ENCODE results near the gene CUX1.
"Not testable (repeated sequence)": the region's sequence is repeated elsewhere in the genome, so short reads cannot be mapped to it uniquely, and the experiment has no call there.

The CUX1 gene

DNA sequence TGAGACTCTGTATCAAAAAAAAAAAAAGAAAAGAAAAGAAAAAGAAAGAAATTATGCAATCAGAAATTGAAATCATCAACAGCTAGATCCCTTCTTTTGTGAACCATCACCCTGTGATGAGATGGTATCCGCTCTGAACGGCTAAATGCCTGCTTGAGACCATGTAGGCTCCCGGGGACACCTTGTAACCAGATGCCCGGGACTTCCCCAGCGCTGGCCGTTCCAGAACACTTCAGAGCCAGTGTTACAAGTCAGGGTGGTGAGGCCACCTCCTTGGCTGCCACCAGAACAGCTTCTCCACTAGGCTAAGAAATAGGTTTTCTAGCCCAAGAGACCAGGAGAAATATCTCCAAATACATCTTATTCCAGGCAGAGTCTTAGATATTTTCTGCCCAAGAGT is 349.8 kb downstream of the CUX1 start:
- DNase-seq, result no peak

- no peak for DNase-seq
Measured at GRCh38 chr7:102169651-102170392, 352.4 kb downstream of the CUX1 start.

DNA sequence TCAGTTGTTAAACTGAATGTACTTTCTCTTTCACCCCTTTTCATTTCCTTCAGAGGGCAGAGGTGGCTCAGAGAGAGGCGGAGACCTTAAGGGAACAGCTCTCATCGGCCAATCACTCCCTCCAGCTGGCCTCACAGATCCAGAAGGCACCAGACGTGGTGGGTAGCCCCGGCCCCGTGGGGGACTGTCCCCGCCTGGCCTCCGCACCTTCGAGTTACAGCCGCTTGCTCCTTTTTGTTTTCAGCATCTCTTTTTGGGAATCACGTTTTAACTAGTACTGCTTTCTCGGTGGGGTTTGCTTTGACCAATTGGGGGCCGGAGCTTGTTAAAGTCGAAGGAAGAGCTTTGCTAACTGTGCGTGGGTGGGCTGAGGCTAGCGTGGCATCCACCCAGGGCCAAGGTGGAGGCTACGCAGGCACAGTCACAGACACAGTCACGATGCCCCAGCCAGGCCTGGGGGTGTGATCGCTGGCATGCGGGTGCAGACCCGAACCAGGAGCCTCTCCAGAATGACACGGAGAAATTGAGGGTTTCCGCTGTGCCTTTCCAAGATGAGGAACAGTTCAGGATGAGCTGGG is 353.1 kb downstream of the CUX1 start:
- DNase-seq, result no peak

DNA sequence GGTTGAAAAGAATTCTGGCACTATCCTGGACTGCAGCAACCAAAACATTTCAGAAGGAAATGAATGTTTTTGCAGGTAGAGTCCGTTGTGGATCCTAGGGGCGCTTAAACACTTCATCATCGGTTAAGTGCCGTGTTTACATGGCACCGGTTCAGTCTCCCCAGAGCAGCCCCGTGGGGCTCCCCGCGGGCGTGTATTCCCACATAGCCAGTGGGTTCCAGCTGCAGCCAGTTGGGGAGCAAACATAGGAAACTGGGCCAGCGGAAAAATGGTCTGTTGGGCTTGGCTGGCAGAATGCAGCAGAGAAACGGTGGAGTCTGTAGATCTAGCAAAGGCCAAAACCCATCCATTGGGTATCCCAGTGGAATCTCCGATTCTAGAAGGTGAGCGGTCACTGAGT is 356.2 kb downstream of the CUX1 start:
- no peak for DNase-seq

GRCh38 chr7:102175423-102176170 is 358.2 kb downstream of the CUX1 start:
- no peak for DNase-seq

DNA sequence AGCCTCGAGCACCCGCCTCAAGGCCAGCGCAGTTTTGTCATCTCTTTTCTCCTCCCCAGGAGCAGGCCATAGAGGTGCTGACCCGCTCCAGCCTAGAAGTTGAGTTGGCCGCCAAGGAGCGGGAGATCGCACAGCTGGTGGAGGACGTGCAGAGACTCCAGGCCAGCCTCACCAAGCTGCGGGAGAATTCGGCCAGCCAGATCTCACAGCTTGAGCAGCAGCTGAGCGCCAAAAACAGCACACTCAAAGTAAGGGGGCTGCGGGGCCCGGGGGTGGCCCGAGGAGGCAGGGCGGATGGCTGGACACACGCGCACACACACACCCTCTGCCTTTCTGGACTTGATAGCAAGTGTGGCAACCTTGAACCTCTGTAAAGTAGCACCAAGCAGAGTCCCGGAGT is 361.0 kb downstream of the CUX1 start:
- no peak for DNase-seq

GRCh38 chr7:102180727-102181126 is 363.3 kb downstream of the CUX1 start:
- no peak for DNase-seq

GRCh38 chr7:102181517-102181916 is 364.1 kb downstream of the CUX1 start:
- DNase-seq, result no peak

GRCh38 chr7:102182016-102182415 is 364.6 kb downstream of the CUX1 start:
- DNase-seq, result no peak

- not testable (repeated sequence) for DNase-seq
Measured at GRCh38 chr7:102183848-102184247, 366.4 kb downstream of the CUX1 start.

DNA sequence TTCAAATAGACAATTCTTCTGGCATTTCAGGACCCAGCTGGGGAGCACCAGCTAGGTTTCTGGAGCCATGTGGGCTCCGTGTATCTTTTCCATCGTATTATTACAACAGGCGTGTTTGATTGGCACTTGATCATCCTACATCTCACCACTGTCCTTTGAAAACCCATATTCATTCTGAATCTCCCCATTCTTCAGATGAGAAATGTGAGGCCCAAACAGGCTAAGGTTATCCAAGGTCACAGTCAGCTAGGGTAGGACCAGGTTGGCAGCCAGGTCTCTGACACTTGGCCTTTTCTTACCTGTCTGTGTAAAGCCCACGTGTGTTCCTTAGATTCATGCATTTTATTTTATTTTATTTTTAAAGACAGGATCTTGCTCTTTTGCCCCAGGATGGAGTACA is 366.9 kb downstream of the CUX1 start:
- no peak for DNase-seq

DNA sequence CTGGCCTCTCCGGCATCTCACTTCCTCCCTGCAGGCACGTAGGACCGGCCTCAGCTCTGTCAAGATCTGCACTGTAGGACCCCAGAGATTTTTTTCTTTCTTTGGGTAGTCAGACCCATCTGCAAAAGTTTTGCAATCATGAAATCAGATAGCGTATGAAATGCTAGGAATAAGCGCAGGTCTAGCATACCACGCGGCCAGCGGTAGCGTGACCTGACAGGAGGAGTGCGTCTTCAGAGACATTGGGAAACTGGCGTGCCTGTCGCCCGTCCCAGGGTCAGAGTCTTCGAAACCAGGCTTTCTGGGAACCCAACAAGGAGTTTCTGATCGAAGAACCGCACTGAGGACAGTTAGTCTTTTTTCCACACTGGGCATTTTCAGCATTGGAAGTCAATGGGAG is 368.4 kb downstream of the CUX1 start:
- DNase-seq, result no peak

DNA sequence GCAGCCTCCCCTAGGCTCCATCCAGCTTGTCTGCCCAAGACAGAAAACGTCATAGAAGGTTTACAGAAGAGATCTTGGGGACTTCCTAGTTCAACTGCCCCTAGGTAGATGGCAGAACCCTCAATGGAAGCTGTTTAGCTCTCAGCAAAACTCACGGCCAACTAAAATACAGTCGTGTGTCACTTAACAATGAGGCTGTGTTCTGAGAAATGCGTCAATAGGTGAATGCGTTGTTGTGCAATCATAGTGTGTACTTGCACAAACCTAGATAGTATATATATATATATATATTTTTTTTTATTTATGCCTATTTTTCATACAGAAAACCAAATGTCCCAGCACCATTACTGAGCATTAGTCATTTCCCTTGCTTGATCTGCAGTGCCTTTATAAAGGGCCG is 368.9 kb downstream of the CUX1 start:
- no peak for DNase-seq

- DNase-seq, result no peak
Measured at GRCh38 chr7:102188746-102189145, 371.3 kb downstream of the CUX1 start.

GRCh38 chr7:102189756-102190155 is 372.3 kb downstream of the CUX1 start:
- DNase-seq, result no peak

DNA sequence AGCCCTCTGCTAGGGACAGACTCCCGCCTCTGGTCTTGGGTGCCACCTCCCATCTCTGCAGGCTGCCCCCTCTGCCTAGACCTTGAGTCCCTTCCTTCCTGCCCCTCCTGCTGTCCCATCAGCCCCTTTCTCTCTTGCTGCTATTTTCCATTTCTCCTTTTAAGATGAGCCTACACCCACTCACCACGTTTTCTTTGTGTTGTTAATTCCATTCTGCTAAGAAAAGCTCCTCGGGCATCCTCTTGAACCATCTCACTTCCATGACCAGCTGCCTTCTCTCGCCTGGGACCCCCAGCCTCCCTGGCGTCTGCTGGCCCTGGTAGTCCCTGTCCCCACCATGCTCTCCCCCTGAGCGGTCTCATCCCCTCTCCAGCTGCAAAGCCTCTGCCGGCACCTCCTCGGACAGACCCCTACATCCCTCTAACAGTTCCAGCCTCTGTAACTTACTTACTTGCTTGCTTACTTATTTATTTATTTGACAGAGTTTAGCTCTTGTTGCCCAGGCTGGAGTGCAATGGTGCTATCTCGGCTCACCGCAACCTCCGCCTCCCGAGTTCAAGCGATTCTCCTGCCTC is 373.4 kb downstream of the CUX1 start:
- DNase-seq, result no peak

DNA sequence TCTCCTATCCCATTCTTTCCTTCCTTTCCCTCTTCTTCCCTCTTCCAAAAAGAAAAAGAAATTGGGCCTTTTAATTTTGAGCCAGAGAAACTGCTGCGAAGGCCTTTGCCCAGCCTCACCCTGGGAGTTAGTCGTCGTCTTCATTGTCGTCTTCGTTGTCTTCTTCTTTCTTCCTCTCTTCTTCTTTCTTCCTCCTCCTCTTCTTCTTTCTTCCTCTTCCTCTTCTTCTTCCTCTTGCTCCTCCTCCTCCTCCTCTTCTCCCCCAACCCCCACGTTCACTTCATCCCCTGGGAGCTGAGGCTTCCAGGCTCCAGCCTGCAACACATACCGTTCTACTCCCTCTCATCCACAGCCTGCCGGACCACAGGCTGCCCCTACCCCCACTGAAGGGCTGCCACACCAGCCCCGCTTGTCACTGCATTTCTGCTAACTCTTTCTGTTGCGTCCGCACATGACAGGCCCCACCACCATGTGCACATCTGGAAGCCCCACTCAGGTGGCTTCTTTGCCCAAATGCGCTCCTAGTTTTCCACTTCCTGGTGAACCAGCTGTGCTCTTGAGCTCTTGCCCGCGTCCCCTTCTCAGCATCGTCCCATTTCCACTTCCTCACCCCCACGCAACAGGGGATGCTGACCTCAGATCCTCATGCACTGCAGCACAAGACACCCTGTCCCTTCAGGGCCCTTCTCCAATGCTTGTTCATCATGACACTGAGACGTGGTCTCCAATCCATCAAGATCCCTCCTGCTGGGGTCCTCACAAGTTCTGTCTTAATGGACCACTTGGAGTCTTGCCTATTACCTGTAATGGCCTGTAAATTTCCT is 374.3 kb downstream of the CUX1 start:
- no peak for DNase-seq

DNA sequence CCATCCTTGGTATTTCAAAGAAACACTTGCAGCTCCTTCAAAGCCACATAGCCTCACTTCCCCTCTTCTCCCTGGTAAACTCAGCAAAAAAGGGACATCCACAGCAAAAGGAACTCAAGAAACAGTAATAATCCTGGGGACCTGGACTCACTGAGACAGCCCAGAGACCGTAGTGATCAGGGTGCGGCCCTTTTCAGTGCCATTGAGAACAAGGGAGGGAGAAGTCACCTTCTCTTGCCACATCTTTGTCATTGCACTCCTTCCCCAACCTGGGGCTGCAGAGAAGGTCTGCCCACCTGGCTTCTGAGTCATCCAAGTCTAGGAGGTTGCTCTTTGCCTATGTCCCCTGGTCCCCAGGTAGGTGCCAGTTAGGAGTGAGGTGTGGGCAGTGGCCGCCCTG is 375.4 kb downstream of the CUX1 start:
- no peak for DNase-seq

DNA sequence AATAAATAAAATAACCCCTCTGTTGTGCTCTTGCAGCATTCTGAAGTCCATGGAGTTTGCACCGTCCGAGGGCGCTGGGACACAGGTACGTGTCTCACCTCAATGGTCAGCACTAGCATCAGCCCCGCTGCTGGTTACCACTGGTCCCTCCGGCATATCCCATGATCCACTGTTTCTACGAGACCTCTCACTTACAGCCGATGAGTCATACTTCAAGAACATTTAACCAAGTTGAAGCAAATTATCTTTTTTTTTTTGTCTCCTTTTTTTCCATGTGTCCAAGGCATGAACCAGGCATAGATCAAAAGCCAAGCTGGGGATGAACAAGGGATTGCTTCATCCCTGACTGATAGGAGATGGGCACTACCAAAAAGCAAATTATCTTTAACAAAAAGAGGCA is 376.4 kb downstream of the CUX1 start:
- no peak for DNase-seq

DNA sequence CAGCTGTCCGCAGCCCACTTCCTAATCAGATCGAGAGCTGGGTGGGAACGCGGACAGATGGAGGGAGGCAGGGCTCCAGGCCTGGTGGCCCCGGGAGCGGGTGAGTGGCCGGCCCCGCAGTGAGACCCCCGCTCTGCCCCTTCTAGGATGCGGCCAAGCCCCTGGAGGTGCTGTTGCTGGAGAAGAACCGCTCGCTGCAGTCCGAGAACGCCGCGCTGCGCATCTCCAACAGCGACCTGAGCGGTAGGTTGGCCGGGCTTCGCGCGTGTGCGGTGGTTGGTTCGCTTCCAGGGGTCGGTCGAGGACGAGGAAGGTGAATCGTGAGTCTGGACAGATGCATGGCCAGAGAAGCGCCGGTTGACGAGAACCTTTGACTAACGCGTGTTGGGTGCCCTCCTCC is 377.9 kb downstream of the CUX1 start:
- DNase-seq, result no peak

GRCh38 chr7:102196028-102196427 is 378.6 kb downstream of the CUX1 start:
- no peak for DNase-seq

- no peak for DNase-seq
Measured at GRCh38 chr7:102197161-102197560, 379.7 kb downstream of the CUX1 start.

GRCh38 chr7:102197599-102197998 is 380.2 kb downstream of the CUX1 start:
- no peak for DNase-seq

All from activated CD4-positive, alpha-beta T cell treated with anti-CD3 and anti-CD28 coated beads for 4 hours (primary cell).